Measurements from ENCODE around the gene CRNKL1.

CRNKL1 gene

GRCh38 chr20:20060234-20060998 lies 8.2 kb upstream of the CRNKL1 start:
- no peak for DNase-seq (ENCODE audit: low spot score)

- no peak for DNase-seq (ENCODE audit: low spot score)
These were observed 546 bp downstream of the CRNKL1 start for GRCh38 chr20:20051767-20052073.

GRCh38 chr20:20039752-20040387 lies 12.4 kb downstream of the CRNKL1 start:
- no peak for DNase-seq (ENCODE audit: low spot score)

DNA sequence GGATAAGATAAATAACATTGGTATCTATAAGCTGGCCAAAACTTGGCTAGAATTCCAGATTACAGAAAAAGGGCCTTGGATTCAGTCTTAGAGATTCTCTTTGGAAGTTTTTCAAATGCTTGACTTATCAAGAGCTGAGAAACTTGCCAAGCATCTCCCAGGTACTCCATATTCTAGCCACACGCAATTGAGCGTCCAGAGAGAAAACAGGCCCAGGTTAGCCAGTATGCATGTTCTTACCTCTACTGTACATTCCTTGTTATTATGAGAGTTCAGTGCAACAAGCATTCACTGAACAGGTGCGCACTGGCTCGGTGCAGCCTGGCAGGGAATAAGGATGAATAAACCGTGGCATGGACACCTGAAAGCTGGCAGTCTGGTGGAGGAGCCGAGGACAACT lies 13.7 kb downstream of the CRNKL1 start:
- DNase-seq (ENCODE audit: low spot score) = no peak

GRCh38 chr20:20037960-20038359 lies 14.3 kb downstream of the CRNKL1 start:
- no peak for DNase-seq (ENCODE audit: low spot score)

DNA sequence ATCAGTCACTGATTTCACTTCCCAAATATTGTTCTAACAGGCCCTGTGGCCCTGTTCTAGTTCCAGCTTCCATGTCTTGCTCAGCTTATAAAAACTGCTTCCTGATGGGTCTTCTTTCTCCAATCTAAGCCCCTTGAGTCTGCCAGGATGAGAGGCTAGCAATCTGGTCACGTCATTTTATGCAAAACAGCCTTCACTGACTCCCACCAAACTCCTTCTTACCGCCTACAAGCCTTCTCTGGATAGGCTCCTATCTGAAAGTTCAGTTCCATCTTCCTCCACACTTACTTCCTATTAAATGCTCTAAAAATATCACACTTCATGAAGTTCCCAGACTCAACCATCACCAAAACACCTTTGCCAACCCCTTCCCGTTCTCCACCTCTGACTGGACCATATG lies 15.5 kb downstream of the CRNKL1 start:
- no peak for DNase-seq (ENCODE audit: low spot score)

GRCh38 chr20:20034486-20034885 lies 17.8 kb downstream of the CRNKL1 start:
- no peak for DNase-seq (ENCODE audit: low spot score)

- DNase-seq (ENCODE audit: low spot score) = no peak
These were observed 20.5 kb downstream of the CRNKL1 start for GRCh38 chr20:20031790-20032189.

DNA sequence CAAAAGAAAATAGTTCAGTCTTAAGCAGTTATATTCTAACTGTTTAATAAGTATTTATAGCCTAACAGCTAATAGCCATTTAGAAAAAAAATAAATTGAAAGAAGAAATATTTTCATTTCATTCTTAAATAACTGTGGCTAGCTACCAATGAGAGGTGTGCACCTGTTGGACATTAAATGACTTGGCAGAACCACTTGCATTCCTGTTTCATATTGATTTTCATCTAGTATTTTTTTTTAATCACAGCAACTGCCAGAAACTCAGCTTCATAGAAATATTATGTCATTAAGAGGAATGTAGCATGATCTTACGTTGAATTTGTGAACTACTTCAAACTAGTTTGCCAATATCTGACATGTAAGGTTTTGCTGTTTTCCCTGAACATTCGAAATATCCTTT lies 25.0 kb downstream of the CRNKL1 start:
- DNase-seq (ENCODE audit: low spot score) = no peak

- no peak for DNase-seq (ENCODE audit: low spot score)
These were observed 27.3 kb downstream of the CRNKL1 start for GRCh38 chr20:20024942-20025341.

DNA sequence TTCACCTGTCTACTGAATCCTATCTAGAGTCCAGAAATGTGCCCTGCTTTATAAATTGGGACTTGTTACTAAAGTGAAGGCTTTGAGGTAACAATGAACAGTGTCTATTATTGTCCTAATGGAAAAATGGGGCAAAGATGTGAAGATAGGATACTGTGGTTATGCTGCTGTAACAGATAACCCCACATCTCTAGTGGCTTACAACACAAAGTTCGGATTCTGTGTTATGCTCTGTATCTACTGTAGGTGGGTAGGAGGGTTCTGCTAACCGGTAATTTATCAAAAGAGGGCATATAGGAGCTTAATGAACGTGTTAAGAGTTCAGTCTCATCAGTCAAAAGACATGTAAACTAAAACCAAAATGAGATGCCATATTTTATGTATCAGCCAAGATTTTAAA lies 28.9 kb downstream of the CRNKL1 start:
- DNase-seq (ENCODE audit: low spot score) = no peak

- no peak for DNase-seq (ENCODE audit: low spot score)
These were observed 29.8 kb downstream of the CRNKL1 start for GRCh38 chr20:20022498-20022897.

DNA sequence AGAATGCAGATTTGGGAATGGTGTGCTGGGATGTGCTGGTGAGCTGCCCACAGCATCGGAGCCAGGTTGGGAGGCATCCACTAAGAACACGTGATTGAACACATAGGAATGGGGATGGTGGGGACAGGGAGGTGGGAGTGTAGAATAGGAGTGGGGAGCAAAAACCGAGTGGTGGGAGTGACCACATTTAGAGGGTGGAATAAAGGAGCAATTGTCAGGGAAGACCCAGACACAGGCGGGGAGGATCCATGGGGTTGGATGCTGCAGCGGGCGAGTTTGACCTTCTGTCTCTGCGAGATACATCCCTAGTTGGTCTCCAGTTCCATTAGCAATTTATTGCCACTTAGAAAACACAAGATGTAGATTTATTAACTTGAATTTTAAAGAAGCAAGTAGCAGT lies 30.4 kb downstream of the CRNKL1 start:
- DNase-seq (ENCODE audit: low spot score) = no peak

- DNase-seq (ENCODE audit: low spot score) = no peak
These were observed 31.4 kb downstream of the CRNKL1 start for GRCh38 chr20:20020908-20021307.

DNA sequence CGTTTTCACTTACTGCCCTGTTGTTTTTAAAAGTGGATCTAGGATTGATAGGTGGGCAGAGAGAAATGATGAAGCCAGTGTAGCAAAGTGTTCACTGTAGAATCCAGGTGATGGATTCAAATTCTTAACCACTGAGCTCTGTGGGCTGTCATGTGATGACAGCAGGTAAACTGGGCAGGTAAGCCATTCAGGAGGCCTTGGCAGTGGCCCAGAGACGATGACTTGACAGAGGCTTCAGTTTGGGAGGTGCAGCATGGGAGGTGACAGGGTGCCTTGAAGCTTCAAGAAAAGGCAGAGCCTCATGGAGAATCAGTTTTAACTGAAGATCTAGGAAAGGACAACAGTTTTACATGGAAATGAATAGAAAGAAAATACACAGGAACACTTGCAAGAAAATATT lies 33.1 kb downstream of the CRNKL1 start:
- no peak for DNase-seq (ENCODE audit: low spot score)

DNA sequence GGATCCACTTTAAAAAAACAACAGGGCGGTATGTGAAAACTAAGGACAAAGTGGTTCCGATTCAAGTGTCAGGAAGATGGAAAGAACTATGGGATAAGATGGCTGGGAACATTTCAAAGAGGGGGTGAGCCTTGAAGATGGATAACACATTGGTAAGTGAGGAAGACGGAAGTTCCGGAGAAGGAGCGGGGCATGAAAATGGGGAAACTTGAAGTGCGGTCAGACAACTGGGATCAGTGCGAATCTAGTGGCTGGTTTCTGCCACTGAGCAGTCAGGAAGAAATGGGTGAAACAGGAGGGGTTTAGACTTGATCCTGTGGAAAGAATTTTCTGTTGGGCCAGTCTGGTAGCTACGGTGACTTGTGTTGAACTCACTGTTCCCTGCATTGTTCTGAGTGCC lies 33.9 kb downstream of the CRNKL1 start:
- no peak for DNase-seq (ENCODE audit: low spot score)

GRCh38 chr20:20017844-20018185 lies 34.5 kb downstream of the CRNKL1 start:
- DNase-seq (ENCODE audit: low spot score) = no peak

GRCh38 chr20:20017001-20017843 lies 35.0 kb downstream of the CRNKL1 start, which contains the start of gene NAA20:
Gene NAA20, plus strand, starts transcription at chr20:20017362. Its CDS starts 35 bp downstream, at chr20:20017397.
- peak; percentile 95 for DNase-seq (ENCODE audit: low spot score)

- DNase-seq (ENCODE audit: low spot score) = no peak
These were observed 37.6 kb downstream of the CRNKL1 start for GRCh38 chr20:20014659-20015058.

DNA sequence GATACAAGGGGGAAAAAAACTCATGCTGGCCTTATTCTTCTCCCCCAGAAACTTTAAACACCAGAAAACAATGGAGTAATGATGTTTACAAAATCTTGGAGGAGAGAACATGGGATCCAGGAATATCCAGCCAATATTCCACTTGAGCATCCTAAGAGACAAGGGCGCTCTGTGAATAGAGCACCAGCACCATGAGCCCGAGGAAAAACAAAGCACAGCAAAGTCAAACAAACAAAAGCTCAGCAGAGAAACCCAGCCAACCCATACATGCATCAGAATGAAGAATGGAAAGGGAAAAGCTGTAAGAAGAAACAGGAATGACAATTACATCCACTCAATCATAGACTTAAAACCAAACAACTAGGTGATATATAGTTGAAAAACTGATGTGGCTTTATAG lies 39.7 kb downstream of the CRNKL1 start:
- DNase-seq (ENCODE audit: low spot score) = no peak

- peak; percentile 54 for DNase-seq (ENCODE audit: low spot score)
These were observed 41.4 kb downstream of the CRNKL1 start for GRCh38 chr20:20010639-20011500.

DNA sequence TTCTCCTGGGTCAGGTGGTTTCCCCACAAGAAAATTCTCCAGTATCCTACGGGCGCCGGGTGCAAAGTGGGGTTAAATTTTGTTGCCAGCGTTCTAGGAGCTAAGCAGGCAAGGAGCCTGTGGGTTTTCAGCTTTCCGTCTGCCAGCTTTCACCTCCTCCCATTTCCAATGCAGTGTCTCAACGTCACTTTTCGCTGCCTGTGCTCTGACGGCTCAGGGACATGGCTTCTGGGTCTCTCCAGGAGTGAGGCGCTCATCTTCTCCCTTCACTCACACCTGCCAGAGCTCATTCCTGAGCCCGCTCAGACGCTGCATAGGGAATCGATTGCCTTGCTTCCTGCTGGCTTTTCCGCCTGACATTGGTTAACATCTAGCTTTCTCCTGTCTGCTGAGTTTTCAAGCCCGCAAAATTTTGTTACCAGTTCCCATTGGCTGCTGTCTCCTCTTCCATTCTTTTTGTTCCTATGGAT lies 42.4 kb downstream of the CRNKL1 start:
- no peak for DNase-seq (ENCODE audit: low spot score)

All from COLO829 (cell line).